NOMO-1 (cell line): ENCODE measurements around the gene SLC4A5.

ENCODE experiments used
- DNase-seq, 2 experiments: peaks; one replicate each; lab custom pipeline; 2025; ENCODE audit not compliant: unreplicated experiment in 2 of 2; lab: John Stamatoyannopoulos, UW

SLC4A5 gene

GRCh38 chr2:74177696-74178095 is 165.5 kb downstream of the SLC4A5 start:
- no peak for DNase-seq

- no peak for DNase-seq
Observed at GRCh38 chr2:74174909-74175308, 168.3 kb downstream of the SLC4A5 start.

DNA sequence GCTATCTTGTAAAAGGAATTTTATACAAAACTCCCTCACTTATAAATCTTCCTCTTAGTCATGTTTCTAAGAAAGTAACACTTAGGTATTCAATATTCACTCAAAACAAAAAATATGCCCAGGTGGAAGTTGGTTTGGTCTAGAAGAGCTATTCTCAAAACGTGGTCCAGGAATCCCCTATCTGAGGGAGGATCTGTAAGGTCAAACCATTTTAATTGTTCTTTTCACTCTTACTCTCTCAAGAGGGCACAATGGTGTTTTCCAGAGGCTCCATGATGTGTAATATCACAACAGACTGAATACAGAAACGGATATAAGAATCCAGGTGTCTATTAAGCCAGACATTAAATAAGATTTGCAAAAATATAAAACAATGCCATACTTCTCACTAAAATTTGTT is 174.5 kb downstream of the SLC4A5 start:
- no peak for DNase-seq
